ENCODE measurements around the gene RASGRP4. TPM values are rescaled to one million over a fixed set of nuclear protein-coding genes. Genes with fewer than 3 reads are reported as not detected.
"Not testable (repeated sequence)": the region's sequence is repeated elsewhere in the genome, so short reads cannot be mapped to it uniquely, and the experiment has no call there.

Gene RASGRP4
- polyA plus RNA-seq, 5 donors, result 1.7 to 3.4 (median 2.3) TPM

- no peak for DNase-seq
Measured at GRCh38 chr19:38417544-38418506, 8.2 kb downstream of the RASGRP4 start.

DNA sequence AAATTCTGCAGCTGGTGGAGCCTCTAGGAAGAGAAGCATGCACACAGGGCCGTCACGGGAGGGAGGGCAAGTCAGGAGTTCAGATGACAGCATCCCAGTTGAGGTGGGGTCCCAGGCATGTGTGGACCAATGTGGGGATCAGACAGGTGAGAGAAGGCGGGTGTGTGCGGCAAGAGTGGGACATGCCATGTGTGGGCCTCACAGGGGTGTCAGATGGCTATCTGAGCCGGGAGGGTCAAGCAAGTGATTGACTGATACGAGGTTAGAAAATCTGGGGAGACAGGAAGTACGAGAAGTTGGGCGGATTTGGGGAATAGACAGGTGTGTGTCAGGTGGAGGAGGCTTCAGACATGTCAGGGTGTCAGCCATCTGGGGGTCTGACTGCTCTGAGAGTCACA lies 8.9 kb downstream of the RASGRP4 start:
- no peak for DNase-seq

DNA sequence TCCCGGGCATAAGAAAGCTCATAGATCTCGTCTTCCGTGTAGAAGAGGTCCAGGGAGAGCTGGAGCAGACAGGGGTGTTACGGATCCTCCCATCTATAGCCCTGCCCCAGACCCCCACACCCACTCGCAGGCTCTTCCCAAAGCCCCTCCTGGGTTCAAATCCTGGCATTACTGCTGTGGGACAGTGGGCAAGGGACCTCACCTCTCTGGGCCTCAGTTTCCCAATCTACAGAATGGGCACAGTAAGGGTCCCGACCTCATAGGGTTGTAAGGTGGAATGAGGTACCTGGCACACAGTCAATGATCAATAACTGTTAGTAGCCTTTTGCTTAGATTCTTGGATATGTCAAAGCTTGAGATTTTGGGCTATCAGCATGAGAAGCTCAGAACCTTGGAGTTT lies 12.6 kb downstream of the RASGRP4 start:
- no peak for DNase-seq

DNA sequence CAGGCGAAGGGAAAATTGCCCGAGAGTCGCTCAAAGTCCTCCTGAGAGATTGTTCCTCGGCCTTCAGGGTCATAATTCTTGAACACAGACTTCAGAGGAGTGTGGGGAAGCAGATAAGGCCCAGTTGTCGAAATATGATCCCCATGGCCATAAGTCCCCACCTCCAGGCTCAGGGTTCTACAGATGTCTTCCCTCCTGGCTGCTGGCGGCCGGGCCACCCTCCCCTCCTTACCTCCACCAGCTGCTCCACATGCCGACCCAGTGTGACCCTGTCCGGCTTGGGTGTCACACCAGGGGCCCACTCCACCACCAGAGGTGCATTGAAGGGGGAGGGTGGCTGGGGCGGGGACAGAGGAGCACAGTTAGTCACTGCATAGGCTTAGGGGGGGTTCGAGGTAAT lies 13.1 kb downstream of the RASGRP4 start:
- no peak for DNase-seq

GRCh38 chr19:38412491-38412890 lies 13.5 kb downstream of the RASGRP4 start:
- no peak for DNase-seq

- DNase-seq, result not testable (repeated sequence)
Measured at GRCh38 chr19:38411898-38412297, 14.1 kb downstream of the RASGRP4 start.

DNA sequence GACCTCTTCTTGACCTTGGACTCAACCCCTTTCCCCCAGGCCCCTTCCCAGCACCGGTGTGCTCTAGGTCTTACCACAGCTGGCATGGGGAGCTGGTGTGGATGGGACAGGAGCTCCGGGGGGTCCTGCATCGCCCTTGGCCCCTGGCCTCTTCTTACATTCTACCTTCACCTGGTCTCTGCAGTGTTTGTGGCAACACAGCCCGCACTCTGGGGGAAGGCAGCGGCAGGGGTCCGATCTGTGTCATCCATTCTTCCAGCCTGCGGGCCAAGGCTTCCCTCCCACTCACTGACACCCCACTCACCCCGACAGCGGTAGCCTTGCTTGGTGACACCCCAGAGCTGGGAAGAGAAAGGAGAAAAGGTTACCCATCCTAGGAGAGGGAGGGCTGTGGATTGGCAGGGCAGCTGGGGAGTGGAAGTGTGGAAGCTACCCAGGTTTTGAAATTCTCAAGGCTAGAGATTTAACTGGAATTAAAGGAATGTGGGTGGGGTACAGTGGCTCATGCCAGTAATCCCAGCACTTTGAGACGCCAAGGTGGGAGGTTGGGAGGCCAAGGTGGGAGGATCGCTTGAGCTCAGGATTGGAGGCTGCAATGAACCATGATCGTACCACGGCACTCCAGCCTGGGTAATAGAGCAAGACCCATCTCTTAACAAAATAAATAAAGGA lies 14.8 kb downstream of the RASGRP4 start:
- DNase-seq, result no peak

GRCh38 chr19:38410407-38410806 lies 15.6 kb downstream of the RASGRP4 start:
- not testable (repeated sequence) for DNase-seq

DNA sequence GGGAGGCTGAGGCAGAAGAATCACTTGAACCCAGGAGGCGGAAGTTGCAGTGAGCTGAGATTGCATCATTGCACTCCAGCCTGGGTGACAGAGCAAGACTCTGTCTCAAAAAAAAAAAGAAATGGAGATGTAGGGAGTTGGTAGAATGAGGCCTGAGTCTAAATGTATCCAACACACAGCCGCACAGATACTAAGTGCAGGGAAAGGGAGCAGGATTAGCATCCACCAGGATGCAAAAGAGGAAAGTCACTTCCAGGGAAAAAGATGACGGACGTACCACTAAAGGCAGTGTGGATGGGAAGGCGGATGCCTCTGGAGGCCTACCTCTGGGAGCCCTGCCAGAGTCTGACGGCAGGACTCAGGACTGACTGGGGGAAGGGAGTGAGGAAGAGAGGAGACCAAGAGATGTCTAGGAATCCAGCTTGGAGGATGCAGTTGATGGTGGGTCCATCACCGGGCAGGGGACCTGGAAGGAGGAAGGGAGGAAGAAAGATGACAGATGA lies 16.3 kb downstream of the RASGRP4 start:
- no peak for DNase-seq

GRCh38 chr19:38405276-38405675 lies 20.7 kb downstream of the RASGRP4 start:
- no peak for DNase-seq

DNA sequence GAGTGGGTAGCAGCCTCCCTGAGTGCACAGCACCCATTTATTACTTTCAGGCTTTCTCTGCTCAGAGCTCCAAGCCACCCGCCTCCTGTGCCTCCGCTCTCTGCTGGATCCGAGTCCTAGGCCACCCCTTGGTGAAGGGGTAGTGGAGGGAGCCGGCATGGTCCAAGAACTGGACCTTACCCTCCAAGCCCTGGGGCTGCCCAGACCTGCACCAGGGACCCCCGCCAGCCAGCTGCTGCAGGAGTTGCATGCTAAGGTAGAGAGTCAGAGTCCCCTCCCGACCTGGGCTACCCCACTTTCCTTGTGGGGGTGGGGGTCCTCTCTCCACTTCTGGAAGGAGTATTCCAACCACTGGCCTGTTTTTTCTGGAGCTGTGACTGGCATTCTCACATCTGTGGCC lies 21.2 kb downstream of the RASGRP4 start:
- no peak for DNase-seq

- peak; percentile 97 to 98 for DNase-seq
Measured at GRCh38 chr19:38402967-38403674, 22.9 kb downstream of the RASGRP4 start, which contains the start of gene FAM98C. Gene FAM98C, plus strand, starts transcription at chr19:38403093. Its CDS starts 61 bp downstream, at chr19:38403154.

GRCh38 chr19:38402623-38402966 lies 23.4 kb downstream of the RASGRP4 start:
- no peak for DNase-seq

GRCh38 chr19:38401148-38401547 lies 24.9 kb downstream of the RASGRP4 start:
- DNase-seq, result no peak

- no peak for DNase-seq
Measured at GRCh38 chr19:38400361-38400760, 25.7 kb downstream of the RASGRP4 start.

DNA sequence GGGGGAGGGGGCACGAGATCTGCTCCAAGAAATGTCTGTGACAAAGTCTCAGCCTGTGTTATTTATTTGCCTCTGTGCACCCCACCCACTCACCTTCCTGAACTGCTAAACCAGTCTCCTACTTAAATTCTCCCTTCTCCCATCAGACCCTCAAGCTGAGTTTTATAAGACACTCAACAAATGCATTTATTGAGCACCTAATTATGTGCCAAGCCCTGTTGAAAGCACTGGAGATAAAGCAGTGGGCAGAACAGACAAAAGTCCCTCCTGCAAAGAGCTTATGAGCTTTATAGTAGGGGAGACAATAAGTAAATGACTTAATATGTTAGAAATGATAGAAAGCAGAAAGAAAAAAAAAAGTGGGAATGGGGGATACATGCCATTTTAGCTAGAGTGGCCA lies 26.5 kb downstream of the RASGRP4 start:
- DNase-seq, result no peak

- DNase-seq, result no peak
Measured at GRCh38 chr19:38399081-38399480, 26.9 kb downstream of the RASGRP4 start.

- no peak for DNase-seq
Measured at GRCh38 chr19:38395381-38396114, 30.5 kb downstream of the RASGRP4 start.

DNA sequence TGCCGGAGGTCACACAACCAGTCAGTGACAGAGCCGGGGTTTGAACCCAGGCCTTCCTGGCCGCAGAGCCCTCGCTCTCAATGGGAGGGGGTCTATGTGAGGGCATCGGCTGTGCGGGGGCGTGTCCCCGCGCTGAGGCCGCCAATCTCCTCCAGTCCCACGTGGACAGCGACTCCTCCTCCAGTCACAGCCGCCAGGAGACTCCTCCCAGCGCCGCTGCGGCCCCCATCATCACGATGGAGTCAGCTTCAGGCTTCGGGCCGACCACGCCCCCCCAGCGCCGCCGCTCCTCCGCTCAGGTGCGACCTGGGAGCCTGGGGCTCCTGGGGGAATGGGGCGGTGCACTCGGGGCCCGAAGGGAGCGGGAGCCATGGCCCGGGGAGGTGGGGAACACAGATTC lies 31.5 kb downstream of the RASGRP4 start:
- no peak for DNase-seq

DNA sequence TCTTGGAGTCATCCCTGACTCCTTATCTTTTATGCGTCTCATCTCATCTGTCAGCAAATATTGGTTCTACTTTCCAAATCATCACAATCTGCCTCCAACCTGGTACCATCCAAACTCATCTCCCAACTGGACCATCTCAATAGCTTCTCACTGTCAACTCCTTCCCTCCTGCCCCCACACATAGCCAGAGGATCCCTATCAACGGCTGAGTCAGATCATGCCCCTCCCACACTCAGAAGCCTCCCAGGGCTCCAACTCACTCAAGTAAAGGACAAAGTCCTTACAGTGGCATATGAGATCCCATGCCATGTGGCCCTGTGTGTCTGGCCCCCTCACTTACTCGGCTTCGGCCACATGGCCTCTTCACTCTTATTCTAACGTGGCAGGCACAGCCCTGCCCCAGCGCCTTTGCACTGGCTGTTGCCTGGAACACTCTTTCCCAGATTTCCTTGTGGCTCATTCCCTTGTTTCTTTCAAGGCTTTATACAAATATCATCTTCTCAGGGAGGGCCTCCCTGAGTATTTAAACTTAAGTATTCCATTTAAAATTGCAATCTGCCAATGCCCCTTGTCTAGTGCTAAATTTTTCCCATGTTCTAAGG lies 33.2 kb downstream of the RASGRP4 start:
- DNase-seq, result no peak

- DNase-seq, result no peak
Measured at GRCh38 chr19:38391911-38392464, 34.0 kb downstream of the RASGRP4 start.
